Sigmoid colon (tissue), 7 donors: Measurements from ENCODE around the gene TXNDC11. TPM values are rescaled to one million over a fixed set of nuclear protein-coding genes. Genes with fewer than 3 reads are reported as not detected.

Experiments used
- DNase-seq: peaks from one replicate; pipeline ENCODE4 v3.0.0-alpha.2; 2019
- H3K27ac ChIP-seq, 4 donors: fragments of 200-600 bp; sonication (generic); one replicate each; pipeline ENCODE4 v1.5.1; 2016 to 2019; ENCODE audit warnings: mild to moderate bottlenecking in 1 of 4
- H3K27me3 ChIP-seq, 3 donors: fragments of 200-600 bp; sonication (generic); one replicate each; pipeline ENCODE4 v1.5.1; 2019; ENCODE audit warnings: mild to moderate bottlenecking in 1 of 3
- H3K36me3 ChIP-seq, 4 donors: fragments of 200-600 bp; sonication (generic); one replicate each; pipeline ENCODE4 v1.5.1; 2016 to 2019
- H3K4me1 ChIP-seq, 4 donors: fragments of 200-600 bp; sonication (generic); one replicate each; pipeline ENCODE4 v1.5.1; 2017 to 2019
- H3K4me3 ChIP-seq, 4 donors: fragments of 200-600 bp; sonication (generic); one replicate each; pipeline ENCODE4 v1.5.1; 2017 to 2019; ENCODE audit warnings: mild to moderate bottlenecking in 2 of 4, moderate library complexity in 1 of 4
- H3K9me3 ChIP-seq, 4 donors: fragments of 200-600 bp in 3 of 4; sonication (generic) in 3 of 4; one replicate each; pipeline versions ENCODE4 v1.5.1 to v1.6.1; 2013 to 2019
- EP300 ChIP-seq, 4 donors: sonication (generic); formaldehyde crosslinking; IDR thresholded peaks; one replicate each; pipeline ENCODE4 v1.6.1; 2017; ENCODE audit warnings: antibody characterized with exemption in 4 of 4
- POLR2A ChIP-seq, 2 donors: fragments of 450-650 bp; IDR thresholded peaks; one replicate each; pipeline ENCODE4 v1.6.1; 2016; ENCODE audit warnings: antibody characterized with exemption in 2 of 2, mild to moderate bottlenecking in 2 of 2, moderate library complexity in 2 of 2
- POLR2AphosphoS5 ChIP-seq, 4 donors: sonication (generic); formaldehyde crosslinking; IDR thresholded peaks; one replicate each; pipeline ENCODE4 v1.6.1; 2017; ENCODE audit warnings: antibody characterized with exemption in 4 of 4
- WGBS, 2 donors: extraction: QIAGEN DNeasy Blood & Tissue Kit; methylation state at CpG; one replicate each; pipeline ENCODE4 v1.1.7; 2013; 5-methylcytosine and 5-hydroxymethylcytosine counted together
- intact Hi-C: fragments of 100-400 bp; cut with DNase I; formaldehyde crosslinking; loops from one replicate; pipeline ENCODE4 v1.15.1; 2023
- polyA plus RNA-seq, 3 donors: library from polyadenylated mRNA; stranded (reverse); fragments of 200-250 nt; gene quantifications; one replicate each; pipeline ENCODE4 v1.2.3, GENCODE V29; 2013
- total RNA-seq, 4 donors: library from RNA; depleted of rRNA; stranded (reverse); fragments of >200 nt; gene quantifications; one replicate each; pipeline ENCODE4 v1.1.0, GENCODE V29; 2016
- TF ChIP-seq, protein P1 (sequence below), 4 experiments: fragments of 450-650 bp in 3 of 4; fragments of 200-600 bp in 1 of 4; IDR thresholded peaks; one replicate each; pipeline ENCODE4 v1.5.1; 2016 to 2019; ENCODE audit warnings: antibody characterized with exemption in 4 of 4, mild to moderate bottlenecking in 3 of 4, moderate library complexity in 2 of 4
- donor health status: healthy with polysubstance abuse.
- donor health status: Bipolar disorder and iron deficiency.
- donor health status: healthy.

The TXNDC11 gene
- total and polyA plus RNA-seq, 7 donors, result 25.3 to 54.0 (median 34.9) TPM

DNA sequence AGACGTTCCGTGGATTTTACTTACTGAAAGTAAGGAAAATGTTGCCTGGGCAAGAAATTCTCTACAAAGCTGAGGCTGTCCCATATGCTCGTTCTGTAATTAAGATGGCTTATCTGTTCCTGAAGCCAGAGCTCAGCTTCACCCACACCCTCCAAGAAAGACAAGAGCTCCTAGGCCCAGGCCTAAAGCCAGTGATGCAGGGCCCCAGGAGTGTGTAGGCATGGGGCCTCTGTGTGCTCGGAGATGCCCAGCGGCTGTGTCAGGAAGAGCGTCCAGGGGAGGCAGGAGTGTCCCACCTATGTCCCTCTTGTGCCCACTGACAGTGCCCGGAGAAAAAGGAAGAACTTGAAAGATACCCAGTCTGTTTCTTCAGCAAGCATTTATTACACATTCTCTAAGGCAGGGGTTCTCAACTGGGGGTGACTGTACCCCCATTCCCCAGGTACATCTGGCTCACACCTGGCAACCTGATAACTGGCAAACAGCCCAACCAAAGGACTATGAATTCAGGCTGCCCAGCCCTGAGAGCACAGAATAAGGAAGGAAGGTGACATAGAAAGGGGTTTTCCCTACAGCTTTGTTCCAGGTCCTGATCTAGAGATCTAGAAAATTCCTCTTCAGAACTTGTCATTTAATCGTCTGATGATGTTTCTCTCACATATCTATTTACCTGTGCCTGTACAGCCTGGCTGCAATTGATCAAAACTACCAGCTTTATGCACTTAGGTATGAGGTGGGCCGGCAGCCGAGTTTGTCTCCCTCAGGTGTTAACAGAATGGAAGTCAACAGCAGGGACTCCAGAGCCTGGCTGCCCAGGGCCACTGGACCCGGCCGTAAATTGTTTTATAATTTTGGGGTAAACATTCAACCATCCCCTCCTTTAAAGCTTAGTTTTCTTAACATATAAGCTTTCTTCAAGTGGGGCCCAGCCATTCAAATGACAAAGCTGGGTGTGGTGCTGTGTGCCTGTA, 62.4 kb downstream of the TXNDC11 start:
- Histone ChIP-seq H3K4me3 (no peak overlapping the region), H3K27me3 (no peaks in the 10 kb centered on the region), H3K4me1 (peaks cover 0 to 43% (median 28%) of the 10 kb centered on the region in 4 donors), H3K27ac (peak overlapping the region in 2 of 4 donors; percentile 29 to 76), H3K36me3 (peaks cover 7 to 68% (median 34%) of the 10 kb centered on the region in 4 donors), H3K9me3 (no peaks in the 10 kb centered on the region)
- intact Hi-C loops, result loop anchor here (10.0 kb wide), 1 partner anchor 115 kb away; the partner anchor contains the start of gene ZC3H7A
- DNase-seq, result peak; percentile 33
- TF ChIP-seq EP300 (IDR thresholded peaks at IDR 0.05) (no peak), POLR2AphosphoS5 (IDR thresholded peaks at IDR 0.05) (no peak), POLR2A (IDR thresholded peaks at IDR 0.05) (no peak)
- TF ChIP-seq, protein P1, sequence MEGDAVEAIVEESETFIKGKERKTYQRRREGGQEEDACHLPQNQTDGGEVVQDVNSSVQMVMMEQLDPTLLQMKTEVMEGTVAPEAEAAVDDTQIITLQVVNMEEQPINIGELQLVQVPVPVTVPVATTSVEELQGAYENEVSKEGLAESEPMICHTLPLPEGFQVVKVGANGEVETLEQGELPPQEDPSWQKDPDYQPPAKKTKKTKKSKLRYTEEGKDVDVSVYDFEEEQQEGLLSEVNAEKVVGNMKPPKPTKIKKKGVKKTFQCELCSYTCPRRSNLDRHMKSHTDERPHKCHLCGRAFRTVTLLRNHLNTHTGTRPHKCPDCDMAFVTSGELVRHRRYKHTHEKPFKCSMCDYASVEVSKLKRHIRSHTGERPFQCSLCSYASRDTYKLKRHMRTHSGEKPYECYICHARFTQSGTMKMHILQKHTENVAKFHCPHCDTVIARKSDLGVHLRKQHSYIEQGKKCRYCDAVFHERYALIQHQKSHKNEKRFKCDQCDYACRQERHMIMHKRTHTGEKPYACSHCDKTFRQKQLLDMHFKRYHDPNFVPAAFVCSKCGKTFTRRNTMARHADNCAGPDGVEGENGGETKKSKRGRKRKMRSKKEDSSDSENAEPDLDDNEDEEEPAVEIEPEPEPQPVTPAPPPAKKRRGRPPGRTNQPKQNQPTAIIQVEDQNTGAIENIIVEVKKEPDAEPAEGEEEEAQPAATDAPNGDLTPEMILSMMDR (IDR thresholded peaks at IDR 0.05), result no peak
- 82 to 87% methylated on average over 12 of the region's 12 CpGs for WGBS, 2 donors

DNA sequence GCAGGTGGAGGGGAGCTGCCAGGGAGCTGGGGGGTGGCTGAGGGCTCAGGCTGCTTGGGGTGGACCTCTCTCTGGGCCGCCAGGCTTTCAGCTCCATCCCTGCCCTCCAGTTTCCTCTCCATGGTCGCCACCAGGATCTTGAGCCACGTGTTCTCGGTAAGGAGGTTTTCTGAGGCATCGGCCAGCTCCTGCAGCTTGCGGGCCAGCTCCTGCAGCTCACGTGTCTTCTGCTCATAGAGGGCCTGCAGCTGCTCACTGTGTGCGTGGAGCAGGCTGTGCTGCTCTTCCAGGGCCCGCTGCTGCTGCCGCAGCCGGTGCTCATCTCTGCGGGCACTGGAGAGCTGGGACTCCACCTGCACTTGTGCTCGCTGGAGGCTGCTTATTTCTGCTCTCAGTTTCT, 63.4 kb downstream of the TXNDC11 start:
- TF ChIP-seq, protein P1 (IDR thresholded peaks at IDR 0.05), result no peak
- TF ChIP-seq POLR2AphosphoS5 (IDR thresholded peaks at IDR 0.05), result no peak
- no peak for TF ChIP-seq POLR2A (IDR thresholded peaks at IDR 0.05)
- no peak for TF ChIP-seq EP300 (IDR thresholded peaks at IDR 0.05)
- Histone ChIP-seq H3K36me3 (peaks cover 7 to 59% (median 34%) of the 10 kb centered on the region in 4 donors), H3K27ac (peak overlapping the region in 2 of 4 donors; percentile 38 to 50), H3K4me3 (no peak overlapping the region), H3K9me3 (no peaks in the 10 kb centered on the region), H3K27me3 (no peaks in the 10 kb centered on the region), H3K4me1 (peaks cover 0 to 53% (median 35%) of the 10 kb centered on the region in 4 donors)
- 90 to 94% methylated on average over 13 of the region's 13 CpGs for WGBS, 2 donors
- peak; percentile 80 for DNase-seq
- intact Hi-C loops, result loop anchor here (10.0 kb wide), 1 partner anchor 116 kb away; the partner anchor contains the start of gene ZC3H7A

DNA sequence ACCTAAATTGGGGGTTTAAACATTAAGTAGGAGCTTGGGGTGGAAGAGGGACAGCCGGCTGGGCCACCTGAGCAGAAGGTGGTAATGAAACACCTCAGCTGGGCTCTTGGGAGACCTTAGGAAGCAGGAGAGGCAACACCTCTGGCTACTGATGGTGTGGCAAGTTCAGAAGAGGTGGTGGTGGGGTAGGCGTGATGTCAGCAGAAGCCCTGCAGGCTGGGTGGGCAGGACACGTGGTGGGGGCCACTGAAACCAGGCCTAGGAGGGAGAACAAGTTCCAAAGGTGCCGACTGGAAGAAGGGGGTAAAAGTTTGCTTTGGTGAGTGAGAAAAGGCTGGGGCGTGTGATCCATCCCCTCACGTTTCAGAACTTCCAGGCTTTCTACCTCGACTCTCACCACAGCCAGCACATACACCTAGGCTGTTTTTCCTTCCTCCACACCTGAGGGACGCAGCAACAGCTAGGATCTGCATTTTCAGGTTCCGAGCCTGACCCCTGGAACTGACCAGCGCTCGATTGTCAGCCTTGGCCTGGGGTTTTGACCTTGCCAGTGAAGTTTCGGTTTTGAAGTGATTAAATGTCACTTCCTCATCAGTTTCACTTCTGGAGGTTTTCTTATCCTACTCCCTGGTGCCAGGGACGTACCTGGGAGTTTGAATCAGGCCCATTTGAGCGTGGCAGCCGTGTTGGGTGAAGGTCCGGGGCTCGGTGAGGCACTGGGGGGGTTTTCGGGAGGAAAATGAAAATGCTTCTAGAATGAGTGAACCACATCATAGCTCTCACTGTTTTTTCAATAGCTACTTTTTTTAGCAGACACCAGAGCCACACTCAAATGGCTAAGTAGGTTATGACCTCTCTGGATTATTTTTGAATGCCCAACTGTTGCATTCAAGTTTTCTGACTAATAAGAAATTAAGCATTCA, 64.4 kb downstream of the TXNDC11 start:
- Histone ChIP-seq H3K4me1 (peaks cover 0 to 61% (median 44%) of the 10 kb centered on the region in 4 donors), H3K27ac (peak overlapping the region; percentile 1 to 50 (median 24)), H3K36me3 (peaks cover 7 to 48% (median 27%) of the 10 kb centered on the region in 4 donors), H3K9me3 (no peaks in the 10 kb centered on the region), H3K4me3 (no peak overlapping the region), H3K27me3 (no peaks in the 10 kb centered on the region)
- 75 to 82% methylated on average over 18 of the region's 18 CpGs for WGBS, 2 donors
- TF ChIP-seq POLR2AphosphoS5 (IDR thresholded peaks at IDR 0.05) (no peak), EP300 (IDR thresholded peaks at IDR 0.05) (no peak), POLR2A (IDR thresholded peaks at IDR 0.05) (no peak)
- TF ChIP-seq, protein P1 (IDR thresholded peaks at IDR 0.05), result no peak
- peak; percentile 57 for DNase-seq
- intact Hi-C loops, result loop anchor here (10.0 kb wide), 1 partner anchor 117 kb away; the partner anchor contains the start of gene ZC3H7A

DNA sequence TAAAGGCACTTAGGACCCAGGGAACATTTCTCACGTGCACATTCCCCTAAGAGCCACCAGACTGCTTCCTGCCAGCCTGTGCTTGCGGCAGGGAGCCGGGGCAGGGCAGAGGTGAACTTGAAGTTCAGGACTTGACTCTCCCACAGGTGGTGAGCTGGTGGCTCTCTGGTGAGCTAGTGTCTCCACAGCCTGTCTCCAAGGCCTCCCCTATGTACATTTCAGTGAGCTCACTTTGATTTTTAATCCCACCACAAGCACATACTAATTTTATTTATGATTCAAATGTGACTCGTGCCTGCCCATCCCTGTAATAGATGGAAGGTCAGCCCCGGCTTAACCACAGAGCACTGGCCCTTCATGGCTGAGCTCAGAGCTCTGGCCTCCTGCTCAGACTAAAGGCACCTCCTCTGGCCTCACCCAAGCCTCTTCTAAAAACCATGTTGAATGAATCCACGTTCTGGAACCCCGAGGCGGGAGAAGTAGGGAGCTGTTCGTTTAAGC, 65.2 kb downstream of the TXNDC11 start:
- intact Hi-C loops, result loop anchor here (10.0 kb wide), 1 partner anchor 117 kb away; the partner anchor contains the start of gene ZC3H7A
- Histone ChIP-seq H3K4me1 (peaks cover 0 to 61% (median 44%) of the 10 kb centered on the region in 4 donors), H3K4me3 (no peak overlapping the region), H3K9me3 (no peaks in the 10 kb centered on the region), H3K27me3 (no peaks in the 10 kb centered on the region), H3K36me3 (peaks cover 7 to 45% (median 25%) of the 10 kb centered on the region in 4 donors), H3K27ac (peak overlapping the region; percentile 1 to 50 (median 24))
- no peak for TF ChIP-seq POLR2A (IDR thresholded peaks at IDR 0.05)
- TF ChIP-seq POLR2AphosphoS5 (IDR thresholded peaks at IDR 0.05), result no peak
- TF ChIP-seq EP300 (IDR thresholded peaks at IDR 0.05), result no peak
- TF ChIP-seq, protein P1 (IDR thresholded peaks at IDR 0.05), result no peak
- DNase-seq, result peak; percentile 54
- 76 to 77% methylated on average over 9 of the region's 9 CpGs for WGBS, 2 donors
